ENCODE results near the gene CHST15.

Gene CHST15

GRCh38 chr10:123967626-123968243 is 125.7 kb downstream of the CHST15 start:
- no peak overlapping the region for H3K4me3 ChIP-seq (ENCODE audit: low read depth, low read length)
- DNase-seq (ENCODE audit: low read depth, low spot score) = no peak
- POLR2A ChIA-PET = no interaction called here
- peak; percentile 91 for TF ChIP-seq CTCF (IDR thresholded peaks at IDR 0.05; ENCODE audit: insufficient read depth, low read length, missing control alignments)
- CTCF ChIA-PET = interaction anchor here (0.7 to 11.4 kb wide), 28 partner anchors 8 to 421 kb away, joined by 3 to 311 read pairs (median 4); no protein-coding TSS in a partner anchor

GRCh38 chr10:123966896-123967231 is 126.5 kb downstream of the CHST15 start:
- CTCF ChIA-PET = interaction anchor here (0.7 to 11.4 kb wide), 30 partner anchors 8 to 422 kb away, joined by 3 to 311 read pairs (median 4); no protein-coding TSS in a partner anchor
- no peak for DNase-seq (ENCODE audit: low read depth, low spot score)
- no peak overlapping the region for H3K4me3 ChIP-seq (ENCODE audit: low read depth, low read length)
- no peak for TF ChIP-seq CTCF (IDR thresholded peaks at IDR 0.05; ENCODE audit: insufficient read depth, low read length, missing control alignments)
- POLR2A ChIA-PET = interaction anchor here (0.6 kb wide), 1 partner anchor 394 kb away, joined by 3 read pairs; no protein-coding TSS in a partner anchor

- ChIA-PET POLR2A (interaction anchor here (0.6 kb wide), 1 partner anchor 393 kb away, joined by 3 read pairs; no protein-coding TSS in a partner anchor), CTCF (interaction anchor here (1.0 to 11.4 kb wide), 20 partner anchors 9 to 437 kb away, joined by 3 to 311 read pairs (median 6); no protein-coding TSS in a partner anchor)
- H3K4me3 ChIP-seq (ENCODE audit: low read depth, low read length) = no peak overlapping the region
- no peak for DNase-seq (ENCODE audit: low read depth, low spot score)
- no peak for TF ChIP-seq CTCF (IDR thresholded peaks at IDR 0.05; ENCODE audit: insufficient read depth, low read length, missing control alignments)
Measured at GRCh38 chr10:123965973-123966895, 127.2 kb downstream of the CHST15 start.

GRCh38 chr10:123964953-123965352 is 128.4 kb downstream of the CHST15 start:
- ChIA-PET POLR2A (no interaction called here), CTCF (interaction anchor here (1.1 to 11.4 kb wide), 4 partner anchors 20 to 392 kb away, joined by 3 to 311 read pairs (median 7); no protein-coding TSS in a partner anchor)
- TF ChIP-seq CTCF (IDR thresholded peaks at IDR 0.05; ENCODE audit: insufficient read depth, low read length, missing control alignments) = no peak
- no peak for DNase-seq (ENCODE audit: low read depth, low spot score)
- no peak overlapping the region for H3K4me3 ChIP-seq (ENCODE audit: low read depth, low read length)

- DNase-seq (ENCODE audit: low read depth, low spot score) = no peak
- CTCF ChIA-PET = interaction anchor here (1.4 to 11.4 kb wide), 4 partner anchors 32 to 426 kb away, joined by 3 to 311 read pairs (median 6); no protein-coding TSS in a partner anchor
- POLR2A ChIA-PET = no interaction called here
Measured at GRCh38 chr10:123962756-123963530, 130.5 kb downstream of the CHST15 start.

More at GRCh38 chr10:123962756-123963530, 130.5 kb downstream of the CHST15 start:
- no peak overlapping the region for H3K4me3 ChIP-seq (ENCODE audit: low read depth, low read length)
- TF ChIP-seq CTCF (IDR thresholded peaks at IDR 0.05; ENCODE audit: insufficient read depth, low read length, missing control alignments) = no peak

All from AG04449 (cell line).